Measurements from ENCODE around the gene LAS1L.

DNA sequence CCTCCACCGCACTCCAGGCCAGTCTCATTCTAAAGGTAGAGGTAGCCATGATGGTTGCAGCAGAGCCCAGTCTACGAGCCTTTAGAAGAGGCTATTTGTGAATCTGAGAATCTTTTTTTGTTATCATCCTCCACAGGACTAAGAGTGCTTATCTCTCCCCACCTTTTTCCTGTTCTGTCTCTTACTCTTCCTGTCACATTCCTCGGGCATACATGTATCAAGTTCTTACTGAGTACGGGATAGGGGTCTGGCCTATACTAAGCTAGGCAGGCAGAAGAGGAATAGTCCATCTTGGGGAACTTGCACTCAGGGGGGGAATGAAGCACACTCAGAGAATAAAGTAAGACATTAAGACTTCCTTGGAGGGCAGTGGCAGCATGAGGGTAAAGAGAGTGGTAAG is 25.7 kb downstream of the LAS1L start:
- no peak for TF ChIP-seq CTCF (conservative IDR thresholded peaks at IDR 0.05 in 1 of 2, IDR thresholded peaks at IDR 0.05 in 1 of 2; ENCODE audit: extremely low read depth in 1 of 2, insufficient read depth in 1 of 2, low read depth in 1 of 2, low read length in 2 of 2)
- TF ChIP-seq EZH2 (IDR thresholded peaks at IDR 0.05; ENCODE audit: borderline replicate concordance, low read length), result no peak

Data from mammary epithelial cell (primary cell).